ENCODE results near the gene BLOC1S3. TPM values are rescaled to one million over a fixed set of nuclear protein-coding genes. Genes with fewer than 3 reads are reported as not detected.

The BLOC1S3 gene
- polyA plus RNA-seq, 1 donor (not counting 4 experiments of a cell fraction or from before 2014, with no cell fraction given): 5.1 TPM

- Histone ChIP-seq H3K27me3 (ENCODE audit: control insufficient read depth, extremely low read depth, insufficient read depth, low read length) (no peaks in the 10 kb centered on the region), H3K4me1 (ENCODE audit: control insufficient read depth, extremely low read depth, insufficient read depth, low read length) (peaks cover under 1% of the 10 kb centered on the region), H3K27ac (ENCODE audit: control insufficient read depth, insufficient read depth, low read length) (no peak overlapping the region), H3K4me2 (ENCODE audit: control insufficient read depth, extremely low read depth, insufficient read depth, low read depth, low read length) (no peak overlapping the region), H3K4me3 (ENCODE audit: control insufficient read depth in 2 of 3, extremely low read depth in 1 of 3, insufficient read depth in 2 of 3, low read depth in 1 of 3, low read length in 3 of 3) (no peak overlapping the region), H4K20me1 (ENCODE audit: control insufficient read depth, extremely low read depth, insufficient read depth, low read length) (no peaks in the 10 kb centered on the region), H3K79me2 (ENCODE audit: control insufficient read depth, insufficient read depth, low read length) (peaks cover 12% of the 10 kb centered on the region), H3K9me1 (ENCODE audit: control insufficient read depth, extremely low read depth, insufficient read depth, low read length) (peaks cover 3% of the 10 kb centered on the region), H2AFZ (ENCODE audit: control insufficient read depth, low read length) (no peak overlapping the region), H3K9ac (ENCODE audit: control insufficient read depth, extremely low read depth, insufficient read depth, low read length) (no peak overlapping the region), H3K9me3 (ENCODE audit: control insufficient read depth, low read depth, low read length) (no peaks in the 10 kb centered on the region), H3K36me3 (ENCODE audit: control insufficient read depth in 2 of 2, extremely low read depth in 1 of 2, insufficient read depth in 2 of 2, low read length in 2 of 2) (peaks cover 9 to 14% of the 10 kb centered on the region in 2 experiments)
- dilution Hi-C loops (cut with MboI; ENCODE audit: extremely low pct_ligation_motif_present, low sequenced_read_pairs): no loop called here
- FAIRE-seq (no peak), DNase-seq (ENCODE audit: low read depth, low spot score) (no peak)
- no peak for TF ChIP-seq CTCF (optimal IDR thresholded peaks at IDR 0.05 in 1 of 3, IDR thresholded peaks at IDR 0.05 in 1 of 3, conservative IDR thresholded peaks at IDR 0.05 in 1 of 3; ENCODE audit: extremely low read depth in 1 of 3, insufficient read depth in 2 of 3, low read length in 3 of 3)
Measured at GRCh38 chr19:45141203-45141900, 37.2 kb upstream of the BLOC1S3 start.

GRCh38 chr19:45142016-45142725 lies 36.4 kb upstream of the BLOC1S3 start:
- DNase-seq (ENCODE audit: low read depth, low spot score): no peak
- H2AFZ ChIP-seq (ENCODE audit: control insufficient read depth, low read length): no peak overlapping the region
- peaks cover 3% of the 10 kb centered on the region for H3K4me1 ChIP-seq (ENCODE audit: control insufficient read depth, extremely low read depth, insufficient read depth, low read length)
- no peak overlapping the region for H3K9ac ChIP-seq (ENCODE audit: control insufficient read depth, extremely low read depth, insufficient read depth, low read length)
- H3K79me2 ChIP-seq (ENCODE audit: control insufficient read depth, insufficient read depth, low read length): peaks cover 8% of the 10 kb centered on the region
- no peaks in the 10 kb centered on the region for H3K9me3 ChIP-seq (ENCODE audit: control insufficient read depth, low read depth, low read length)
- no peak overlapping the region for H3K27ac ChIP-seq (ENCODE audit: control insufficient read depth, insufficient read depth, low read length)
- no peak for TF ChIP-seq CTCF (optimal IDR thresholded peaks at IDR 0.05 in 1 of 3, IDR thresholded peaks at IDR 0.05 in 1 of 3, conservative IDR thresholded peaks at IDR 0.05 in 1 of 3; ENCODE audit: extremely low read depth in 1 of 3, insufficient read depth in 2 of 3, low read length in 3 of 3)
- TF ChIP-seq EZH2 (IDR thresholded peaks at IDR 0.05; ENCODE audit: low read length): no peak
- H3K27me3 ChIP-seq (ENCODE audit: control insufficient read depth, extremely low read depth, insufficient read depth, low read length): no peaks in the 10 kb centered on the region
- no peak for FAIRE-seq
- dilution Hi-C loops (cut with MboI; ENCODE audit: extremely low pct_ligation_motif_present, low sequenced_read_pairs): no loop called here
- H3K4me3 ChIP-seq (ENCODE audit: control insufficient read depth in 2 of 3, extremely low read depth in 1 of 3, insufficient read depth in 2 of 3, low read depth in 1 of 3, low read length in 3 of 3): no peak overlapping the region
- peaks cover 9 to 14% of the 10 kb centered on the region in 2 experiments for H3K36me3 ChIP-seq (ENCODE audit: control insufficient read depth in 2 of 2, extremely low read depth in 1 of 2, insufficient read depth in 2 of 2, low read length in 2 of 2)
- H4K20me1 ChIP-seq (ENCODE audit: control insufficient read depth, extremely low read depth, insufficient read depth, low read length): no peaks in the 10 kb centered on the region
- no peak overlapping the region for H3K4me2 ChIP-seq (ENCODE audit: control insufficient read depth, extremely low read depth, insufficient read depth, low read depth, low read length)
- peaks cover 3% of the 10 kb centered on the region for H3K9me1 ChIP-seq (ENCODE audit: control insufficient read depth, extremely low read depth, insufficient read depth, low read length)

Measured in keratinocyte (primary cell).